ENCODE measurements around the gene PLK2. TPM values are rescaled to one million over a fixed set of nuclear protein-coding genes. Genes with fewer than 3 reads are reported as not detected.

Gene PLK2
- total and polyA plus RNA-seq, 2 donors = 13.0 to 24.6 TPM

DNA sequence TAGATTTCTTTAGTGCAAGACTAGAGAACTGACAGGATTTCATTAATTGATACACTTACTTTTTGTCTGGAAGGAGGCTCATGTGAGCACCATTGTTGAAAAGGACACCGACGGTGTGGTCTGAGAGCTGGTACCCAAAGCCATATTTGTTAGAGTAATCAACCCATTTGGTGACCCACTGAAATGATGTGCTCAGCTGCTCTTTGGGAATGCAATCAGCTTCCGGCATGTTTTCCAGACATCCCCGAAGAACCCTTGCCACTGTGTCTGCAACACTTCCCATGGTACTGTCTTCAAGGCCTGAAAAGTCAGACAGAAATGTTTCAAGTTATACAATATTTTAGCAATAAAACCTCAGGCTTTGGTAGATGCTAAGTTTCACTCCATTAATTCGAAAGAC is 4.4 kb downstream of the PLK2 start:
- WGBS = 95% methylated on average over 5 of the region's 5 CpGs
- Histone ChIP-seq H3K4me1 (ENCODE audit: control insufficient read depth in 2 of 2, insufficient read depth in 2 of 2, low read length in 2 of 2) (peaks cover 5 to 7% of the 10 kb centered on the region in 2 donors), H3K27ac (ENCODE audit: low read depth in 1 of 2, low read length in 1 of 2) (no peak overlapping the region), H3K9me3 (ENCODE audit: control insufficient read depth in 2 of 2, insufficient read depth in 1 of 2, low read length in 1 of 2) (no peaks in the 10 kb centered on the region), H3K27me3 (ENCODE audit: control insufficient read depth in 2 of 2, insufficient read depth in 1 of 2, low read length in 1 of 2) (peaks cover 7 to 13% of the 10 kb centered on the region in 2 donors), H3K36me3 (ENCODE audit: control insufficient read depth in 2 of 2, insufficient read depth in 2 of 2, low read length in 1 of 2) (peaks cover 0 to 6% of the 10 kb centered on the region in 2 donors), H3K4me3 (ENCODE audit: low read length in 2 of 2) (no peak overlapping the region)
- no peak for DNase-seq (ENCODE audit: low read depth in 6 of 9, low spot score in 9 of 9)

DNA sequence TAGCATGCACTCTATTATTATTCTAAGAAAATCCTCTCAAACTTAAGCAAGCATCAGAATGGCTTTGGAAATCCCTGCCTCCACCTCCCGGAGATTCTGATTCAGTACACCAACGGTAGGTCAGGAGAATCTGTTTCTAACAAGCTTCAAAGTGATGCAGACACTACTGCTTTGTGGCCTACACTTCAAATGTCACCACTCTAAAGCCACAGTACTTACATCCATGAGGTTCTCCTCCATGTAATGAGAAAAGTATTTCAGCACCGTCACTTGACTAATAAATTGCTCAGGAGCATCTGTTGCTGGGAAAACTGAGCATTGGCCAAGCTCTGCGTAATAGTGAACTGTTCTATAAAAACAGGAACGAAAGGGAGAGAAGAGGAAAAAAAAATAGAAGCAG is 4.8 kb downstream of the PLK2 start:
- H3K4me3 ChIP-seq (ENCODE audit: low read length in 2 of 2) = no peak overlapping the region
- 94% methylated on average over 5 of the region's 5 CpGs for WGBS
- H3K4me1 ChIP-seq (ENCODE audit: control insufficient read depth in 2 of 2, insufficient read depth in 2 of 2, low read length in 2 of 2) = peaks cover 5 to 7% of the 10 kb centered on the region in 2 donors
- H3K27me3 ChIP-seq (ENCODE audit: control insufficient read depth in 2 of 2, insufficient read depth in 1 of 2, low read length in 1 of 2) = peaks cover 7 to 13% of the 10 kb centered on the region in 2 donors
- peaks cover 0 to 6% of the 10 kb centered on the region in 2 donors for H3K36me3 ChIP-seq (ENCODE audit: control insufficient read depth in 2 of 2, insufficient read depth in 2 of 2, low read length in 1 of 2)
- no peak for DNase-seq (ENCODE audit: low read depth in 6 of 9, low spot score in 9 of 9)
- no peaks in the 10 kb centered on the region for H3K9me3 ChIP-seq (ENCODE audit: control insufficient read depth in 2 of 2, insufficient read depth in 1 of 2, low read length in 1 of 2)
- no peak overlapping the region for H3K27ac ChIP-seq (ENCODE audit: low read depth in 1 of 2, low read length in 1 of 2)

DNA sequence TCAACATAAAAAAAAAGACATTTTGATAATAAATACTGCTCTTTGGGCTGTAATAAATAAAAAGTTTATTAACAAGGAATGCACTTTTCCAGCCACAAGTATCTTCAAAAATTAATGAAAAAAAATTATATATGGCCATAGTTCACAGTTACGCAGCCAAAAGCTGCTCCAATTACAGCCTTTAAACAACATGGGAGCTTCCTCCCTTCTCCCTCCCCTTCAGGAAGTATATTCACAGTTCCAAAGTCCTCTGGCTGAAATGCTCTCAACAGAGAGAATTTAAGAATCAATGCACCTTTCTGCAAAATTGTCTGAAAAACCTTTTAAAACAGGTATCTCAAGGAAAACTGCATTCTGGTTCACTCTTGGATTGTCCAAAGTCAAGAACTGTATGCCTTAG is 5.9 kb downstream of the PLK2 start:
- DNase-seq (ENCODE audit: low read depth in 6 of 9, low spot score in 9 of 9) = no peak
- no peak overlapping the region for H3K27ac ChIP-seq (ENCODE audit: low read depth in 1 of 2, low read length in 1 of 2)
- WGBS = 97% methylated on average over 1 of the region's 1 CpG
- no peaks in the 10 kb centered on the region for H3K9me3 ChIP-seq (ENCODE audit: control insufficient read depth in 2 of 2, insufficient read depth in 1 of 2, low read length in 1 of 2)
- peaks cover 0 to 6% of the 10 kb centered on the region in 2 donors for H3K36me3 ChIP-seq (ENCODE audit: control insufficient read depth in 2 of 2, insufficient read depth in 2 of 2, low read length in 1 of 2)
- no peak overlapping the region for H3K4me3 ChIP-seq (ENCODE audit: low read length in 2 of 2)
- H3K4me1 ChIP-seq (ENCODE audit: control insufficient read depth in 2 of 2, insufficient read depth in 2 of 2, low read length in 2 of 2) = peaks cover 1 to 3% of the 10 kb centered on the region in 2 donors
- H3K27me3 ChIP-seq (ENCODE audit: control insufficient read depth in 2 of 2, insufficient read depth in 1 of 2, low read length in 1 of 2) = peaks cover 4% of the 10 kb centered on the region in 2 donors

DNA sequence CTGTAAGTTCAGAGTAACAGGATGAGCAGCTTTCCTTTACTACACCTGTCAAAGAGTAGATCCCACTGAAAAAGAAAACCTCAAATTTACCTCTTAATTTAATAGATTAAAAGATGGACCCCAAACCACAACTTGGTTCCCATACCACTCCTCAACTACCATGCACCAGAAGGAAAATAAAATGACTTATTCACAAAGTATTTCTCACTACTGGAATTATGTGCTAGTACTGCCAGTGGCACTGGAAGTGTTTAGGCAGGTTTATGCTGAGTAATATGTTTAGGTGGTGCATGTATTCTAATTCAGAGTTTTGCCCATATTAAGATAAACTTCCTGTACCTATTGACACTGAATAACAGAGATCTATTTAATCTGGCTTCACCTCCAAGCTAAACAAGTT is 6.6 kb downstream of the PLK2 start:
- Histone ChIP-seq H3K27ac (ENCODE audit: low read depth in 1 of 2, low read length in 1 of 2) (no peak overlapping the region), H3K36me3 (ENCODE audit: control insufficient read depth in 2 of 2, insufficient read depth in 2 of 2, low read length in 1 of 2) (peaks cover 0 to 6% of the 10 kb centered on the region in 2 donors), H3K4me1 (ENCODE audit: control insufficient read depth in 2 of 2, insufficient read depth in 2 of 2, low read length in 2 of 2) (no peaks in the 10 kb centered on the region), H3K4me3 (ENCODE audit: low read length in 2 of 2) (no peak overlapping the region), H3K9me3 (ENCODE audit: control insufficient read depth in 2 of 2, insufficient read depth in 1 of 2, low read length in 1 of 2) (no peaks in the 10 kb centered on the region), H3K27me3 (ENCODE audit: control insufficient read depth in 2 of 2, insufficient read depth in 1 of 2, low read length in 1 of 2) (peaks cover 0 to 3% of the 10 kb centered on the region in 2 donors)
- DNase-seq (ENCODE audit: low read depth in 6 of 9, low spot score in 9 of 9) = no peak

DNA sequence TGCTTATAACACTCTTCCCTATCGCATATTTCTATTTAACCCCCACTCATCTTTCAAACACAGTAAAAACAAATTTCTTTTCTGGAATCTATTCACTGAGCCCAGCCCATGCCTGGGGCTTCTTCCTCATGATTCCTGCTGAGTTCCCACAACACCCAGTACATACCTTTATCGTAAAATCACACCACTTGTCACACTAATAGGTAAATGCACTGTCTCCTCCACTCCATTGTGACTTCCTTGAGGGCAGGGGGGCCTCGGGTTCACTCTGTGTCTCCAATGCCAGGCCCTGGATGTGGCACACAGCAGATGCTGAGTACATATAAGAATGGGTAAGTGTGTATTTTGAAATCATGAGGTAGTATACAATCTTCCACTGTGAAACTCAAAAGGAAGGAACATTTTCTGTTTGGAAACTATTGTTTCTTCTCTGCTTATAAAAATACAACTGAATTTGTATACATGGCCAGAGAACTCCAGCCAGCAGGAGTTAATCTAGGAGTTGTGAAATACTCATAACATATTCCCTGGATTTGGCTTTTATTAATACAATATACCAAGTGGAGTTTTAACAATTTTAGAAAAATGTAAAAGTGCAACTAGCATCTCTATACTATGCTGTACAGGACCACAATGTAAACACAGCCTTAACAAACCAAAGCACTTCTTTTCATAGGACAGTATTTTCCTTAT is 7.2 kb downstream of the PLK2 start:
- no peak overlapping the region for H3K27ac ChIP-seq (ENCODE audit: low read depth in 1 of 2, low read length in 1 of 2)
- no peaks in the 10 kb centered on the region for H3K4me1 ChIP-seq (ENCODE audit: control insufficient read depth in 2 of 2, insufficient read depth in 2 of 2, low read length in 2 of 2)
- H3K9me3 ChIP-seq (ENCODE audit: control insufficient read depth in 2 of 2, insufficient read depth in 1 of 2, low read length in 1 of 2) = no peaks in the 10 kb centered on the region
- no peak for DNase-seq (ENCODE audit: low read depth in 6 of 9, low spot score in 9 of 9)
- no peaks in the 10 kb centered on the region for H3K27me3 ChIP-seq (ENCODE audit: control insufficient read depth in 2 of 2, insufficient read depth in 1 of 2, low read length in 1 of 2)
- peaks cover 0 to 6% of the 10 kb centered on the region in 2 donors for H3K36me3 ChIP-seq (ENCODE audit: control insufficient read depth in 2 of 2, insufficient read depth in 2 of 2, low read length in 1 of 2)
- H3K4me3 ChIP-seq (ENCODE audit: low read length in 2 of 2) = no peak overlapping the region
- WGBS = 95% methylated on average over 3 of the region's 3 CpGs

DNA sequence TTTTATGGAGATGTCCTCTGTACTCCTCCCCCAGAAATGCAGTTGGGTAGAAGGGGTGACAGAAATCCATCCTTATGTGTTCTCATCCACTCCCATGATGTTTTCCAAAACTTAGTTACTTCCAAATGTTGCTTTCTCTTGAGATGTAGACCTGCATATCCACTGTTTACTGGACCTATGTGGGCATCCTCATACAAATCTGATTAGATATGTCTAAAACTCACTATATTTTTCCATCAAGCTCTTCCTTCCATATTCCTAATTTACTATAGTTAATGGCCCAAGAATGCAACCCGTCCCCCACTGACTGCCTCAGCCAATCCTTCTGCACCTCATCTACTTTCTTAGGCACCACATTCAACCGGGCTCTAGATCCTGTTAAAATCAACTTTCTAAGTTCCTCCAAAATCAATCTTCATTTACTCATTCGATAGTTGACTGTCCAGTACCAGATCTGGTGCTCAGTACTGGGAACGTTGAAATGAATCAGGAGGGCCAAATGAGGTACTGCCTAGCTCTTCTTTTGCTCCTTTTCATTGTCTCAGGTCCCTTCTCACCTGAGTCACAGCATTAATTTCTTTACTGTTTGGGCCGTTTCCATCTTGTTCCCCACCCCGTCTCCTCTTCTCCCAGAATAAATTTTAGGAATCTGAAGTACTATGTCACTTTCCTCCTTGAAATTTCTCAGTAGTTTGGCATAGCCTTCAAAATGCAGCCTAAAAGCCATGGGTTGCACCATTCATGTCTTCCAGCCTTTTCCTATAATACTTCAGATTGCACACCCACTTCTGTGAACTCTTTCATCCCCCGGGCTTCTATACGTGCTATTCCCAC is 7.9 kb downstream of the PLK2 start:
- no peak for DNase-seq (ENCODE audit: low read depth in 6 of 9, low spot score in 9 of 9)
- H3K27me3 ChIP-seq (ENCODE audit: control insufficient read depth in 2 of 2, insufficient read depth in 1 of 2, low read length in 1 of 2) = no peaks in the 10 kb centered on the region
- H3K27ac ChIP-seq (ENCODE audit: low read depth in 1 of 2, low read length in 1 of 2) = no peak overlapping the region
- 96% methylated on average over 8 of the region's 8 CpGs for whole genome bisulfite sequencing
- no peaks in the 10 kb centered on the region for H3K4me1 ChIP-seq (ENCODE audit: control insufficient read depth in 2 of 2, insufficient read depth in 2 of 2, low read length in 2 of 2)
- H3K36me3 ChIP-seq (ENCODE audit: control insufficient read depth in 2 of 2, insufficient read depth in 2 of 2, low read length in 1 of 2) = peaks cover 0 to 6% of the 10 kb centered on the region in 2 donors
- no peaks in the 10 kb centered on the region for H3K9me3 ChIP-seq (ENCODE audit: control insufficient read depth in 2 of 2, insufficient read depth in 1 of 2, low read length in 1 of 2)
- H3K4me3 ChIP-seq (ENCODE audit: low read length in 2 of 2) = no peak overlapping the region

DNA sequence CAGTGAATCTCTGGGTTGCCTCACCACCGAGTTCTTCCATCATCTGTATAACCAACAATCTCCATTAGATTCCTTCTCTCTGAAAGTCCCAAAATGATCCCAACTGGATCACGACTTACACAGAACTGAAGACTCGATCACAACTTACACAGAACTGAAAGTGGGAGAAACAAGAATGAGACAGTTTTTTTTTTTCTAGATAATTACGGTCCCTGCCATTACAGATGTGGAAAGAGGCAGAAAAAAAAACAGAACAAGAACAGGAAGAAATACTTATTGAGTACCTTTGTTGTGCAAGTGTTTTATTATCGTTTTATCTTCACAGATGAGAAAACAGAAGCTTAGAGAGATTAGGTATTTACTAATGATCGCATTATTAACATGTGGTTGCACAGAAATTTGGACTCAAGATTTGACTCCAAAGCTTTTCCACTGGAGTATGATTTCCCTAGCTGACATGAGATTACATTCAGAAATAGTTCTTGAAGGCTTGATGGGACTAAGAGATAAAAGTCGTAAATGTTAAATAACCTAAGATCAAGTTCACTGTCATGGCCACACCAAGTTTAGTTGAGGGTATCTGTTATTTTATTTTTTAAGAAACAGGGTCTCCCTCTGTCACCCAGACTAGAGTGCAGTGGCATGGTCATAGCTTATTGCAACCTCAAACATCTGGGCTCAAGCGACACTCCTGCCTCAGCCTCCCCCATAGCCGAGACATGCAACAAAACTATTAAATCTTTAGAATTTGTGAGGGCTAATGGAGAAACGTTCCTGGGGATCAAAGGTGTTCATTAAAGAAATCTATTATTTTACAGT is 8.9 kb downstream of the PLK2 start:
- Histone ChIP-seq H3K4me3 (ENCODE audit: low read length in 2 of 2) (no peak overlapping the region), H3K9me3 (ENCODE audit: control insufficient read depth in 2 of 2, insufficient read depth in 1 of 2, low read length in 1 of 2) (peaks cover 0 to 6% of the 10 kb centered on the region in 2 donors), H3K27me3 (ENCODE audit: control insufficient read depth in 2 of 2, insufficient read depth in 1 of 2, low read length in 1 of 2) (no peaks in the 10 kb centered on the region), H3K36me3 (ENCODE audit: control insufficient read depth in 2 of 2, insufficient read depth in 2 of 2, low read length in 1 of 2) (peaks cover 0 to 6% of the 10 kb centered on the region in 2 donors), H3K4me1 (ENCODE audit: control insufficient read depth in 2 of 2, insufficient read depth in 2 of 2, low read length in 2 of 2) (no peaks in the 10 kb centered on the region), H3K27ac (ENCODE audit: low read depth in 1 of 2, low read length in 1 of 2) (no peak overlapping the region)
- no peak for DNase-seq (ENCODE audit: low read depth in 6 of 9, low spot score in 9 of 9)
- 81% methylated on average over 10 of the region's 10 CpGs for WGBS

DNA sequence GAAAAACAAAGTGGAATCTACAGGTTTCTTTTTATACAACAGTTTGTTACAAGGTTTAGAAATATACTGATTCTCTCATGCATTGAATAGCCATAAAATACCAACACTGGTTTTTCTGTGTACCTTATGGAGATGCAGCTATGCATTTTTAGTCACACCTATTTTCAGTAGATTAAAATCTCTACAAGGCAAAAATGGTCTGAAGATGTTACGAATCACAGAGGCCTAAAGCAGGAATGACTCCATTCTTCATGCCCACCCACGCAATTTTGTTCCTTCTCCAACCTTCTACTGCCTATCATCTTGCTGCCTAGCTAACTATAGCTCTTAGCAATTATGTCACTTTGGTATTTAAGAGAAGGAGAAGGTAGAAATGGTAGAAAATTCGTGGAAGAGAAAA is 9.9 kb downstream of the PLK2 start:
- Histone ChIP-seq H3K9me3 (ENCODE audit: control insufficient read depth in 2 of 2, insufficient read depth in 1 of 2, low read length in 1 of 2) (peaks cover 0 to 7% of the 10 kb centered on the region in 2 donors), H3K36me3 (ENCODE audit: control insufficient read depth in 2 of 2, insufficient read depth in 2 of 2, low read length in 1 of 2) (peaks cover 0 to under 1% of the 10 kb centered on the region in 2 donors), H3K27me3 (ENCODE audit: control insufficient read depth in 2 of 2, insufficient read depth in 1 of 2, low read length in 1 of 2) (no peaks in the 10 kb centered on the region), H3K4me3 (ENCODE audit: low read length in 2 of 2) (no peak overlapping the region), H3K4me1 (ENCODE audit: control insufficient read depth in 2 of 2, insufficient read depth in 2 of 2, low read length in 2 of 2) (no peaks in the 10 kb centered on the region), H3K27ac (ENCODE audit: low read depth in 1 of 2, low read length in 1 of 2) (no peak overlapping the region)
- 94% methylated on average over 3 of the region's 3 CpGs for WGBS
- no peak for DNase-seq (ENCODE audit: low read depth in 6 of 9, low spot score in 9 of 9)

DNA sequence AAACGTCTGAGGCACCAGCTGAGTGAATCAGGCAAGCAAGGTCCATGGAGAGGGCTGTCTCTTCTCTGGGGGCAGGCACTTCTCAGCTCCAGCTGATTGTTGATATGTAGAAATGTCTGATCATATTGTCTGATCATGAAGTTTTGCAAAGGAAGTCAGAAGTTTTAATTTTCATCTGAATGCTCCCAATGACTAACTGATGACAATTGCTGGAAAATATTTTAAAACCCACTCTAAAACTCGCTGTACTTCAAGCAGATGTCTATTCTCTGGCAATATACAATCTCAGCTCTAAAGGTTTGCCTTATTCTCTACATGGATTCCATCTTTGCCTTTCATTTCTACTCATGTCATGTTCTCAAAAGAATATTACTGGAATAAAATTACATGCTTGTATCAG is 12.7 kb downstream of the PLK2 start:
- WGBS = 88% methylated on average over 2 of the region's 2 CpGs
- H3K27ac ChIP-seq (ENCODE audit: low read depth in 1 of 2, low read length in 1 of 2) = no peak overlapping the region
- no peaks in the 10 kb centered on the region for H3K4me1 ChIP-seq (ENCODE audit: control insufficient read depth in 2 of 2, insufficient read depth in 2 of 2, low read length in 2 of 2)
- peaks cover 0 to 7% of the 10 kb centered on the region in 2 donors for H3K9me3 ChIP-seq (ENCODE audit: control insufficient read depth in 2 of 2, insufficient read depth in 1 of 2, low read length in 1 of 2)
- H3K36me3 ChIP-seq (ENCODE audit: control insufficient read depth in 2 of 2, insufficient read depth in 2 of 2, low read length in 1 of 2) = no peaks in the 10 kb centered on the region
- no peak overlapping the region for H3K4me3 ChIP-seq (ENCODE audit: low read length in 2 of 2)
- no peaks in the 10 kb centered on the region for H3K27me3 ChIP-seq (ENCODE audit: control insufficient read depth in 2 of 2, insufficient read depth in 1 of 2, low read length in 1 of 2)
- DNase-seq (ENCODE audit: low read depth in 6 of 9, low spot score in 9 of 9) = no peak

All from thymus (tissue), 11 donors.